CD4-positive, alpha-beta memory T cell (primary cell): ENCODE measurements around the gene NIF3L1. TPM values are rescaled to one million over a fixed set of nuclear protein-coding genes. Genes with fewer than 3 reads are reported as not detected.
A peak's percentile ranks its signal among the peaks of the same experiment; 100 is the strongest.

Experiments used
- CTCF ChIA-PET: fragments of 350-600 bp; sonication (Branson Sonifier 250); formaldehyde crosslinking; loops from one replicate; lab custom pipeline; 2021; ENCODE audit warnings: inconsistent platforms; ENCODE audit not compliant: partially characterized antibody; lab: Charles Lee
- POLR2A ChIA-PET: fragments of 350-600 bp; sonication (Branson Sonifier 250); formaldehyde crosslinking; loops from one replicate; lab custom pipeline; 2021; ENCODE audit not compliant: partially characterized antibody; lab: Charles Lee
- DNase-seq, 5 donors: peaks; one replicate each; pipeline versions ENCODE4 v3.0.0 to v3.0.0-alpha.2; 2020 to 2022; ENCODE audit warnings: mixed read lengths in 1 of 5
- H3K27ac ChIP-seq: one replicate; pipeline ENCODE4 v1.7.0; 2013; ENCODE audit warnings: low read depth, low read length
- H3K27me3 ChIP-seq: 2 replicates; pipeline ENCODE4 v1.7.0; 2013; ENCODE audit warnings: mild to moderate bottlenecking, low read length, moderate library complexity; ENCODE audit not compliant: insufficient read depth
- H3K36me3 ChIP-seq: 2 replicates; pipeline ENCODE4 v1.7.0; 2013; ENCODE audit warnings: mild to moderate bottlenecking, low read length, moderate library complexity; ENCODE audit not compliant: insufficient read depth
- H3K4me1 ChIP-seq: 2 replicates; pipeline ENCODE4 v1.7.0; 2013; ENCODE audit warnings: mild to moderate bottlenecking, low read length, moderate library complexity; ENCODE audit not compliant: insufficient read depth
- H3K4me3 ChIP-seq, 2 donors: one replicate each; pipeline ENCODE4 v1.7.0; 2013; ENCODE audit warnings: low read length in 2 of 2, mild to moderate bottlenecking in 1 of 2
- H3K9me3 ChIP-seq, 2 donors: one replicate each; pipeline ENCODE4 v1.7.0; 2013; ENCODE audit warnings: low read length in 2 of 2, control low read depth in 1 of 2; ENCODE audit not compliant: control insufficient read depth in 1 of 2
- H3K27ac Mint-ChIP-seq, 7 donors: one replicate each; pipeline ENCODE4 v1.8.0; 2020 to 2021; ENCODE audit warnings: mixed read lengths in 7 of 7, mild to moderate bottlenecking in 6 of 7, inconsistent platforms in 3 of 7, moderate library complexity in 3 of 7
- H3K27me3 Mint-ChIP-seq, 2 donors: one replicate each; pipeline ENCODE4 v1.8.0; 2020 to 2021; ENCODE audit warnings: mixed read lengths in 2 of 2
- H3K36me3 Mint-ChIP-seq, 2 donors: one replicate each; pipeline ENCODE4 v1.8.0; 2020 to 2021; ENCODE audit warnings: mixed read lengths in 2 of 2, inconsistent platforms in 1 of 2, mild to moderate bottlenecking in 1 of 2
- H3K4me1 Mint-ChIP-seq, 4 donors: one replicate each; pipeline ENCODE4 v1.8.0; 2020 to 2021; ENCODE audit warnings: mixed read lengths in 4 of 4, mild to moderate bottlenecking in 1 of 4
- H3K4me3 Mint-ChIP-seq, 8 donors: one replicate each; pipeline ENCODE4 v1.8.0; 2020 to 2021; ENCODE audit warnings: mixed read lengths in 8 of 8, mild to moderate bottlenecking in 7 of 8, moderate library complexity in 6 of 8, inconsistent platforms in 3 of 8
- H3K9me3 Mint-ChIP-seq, 8 donors: one replicate each; pipeline ENCODE4 v1.8.0; 2020 to 2021; ENCODE audit warnings: mixed read lengths in 8 of 8, mild to moderate bottlenecking in 5 of 8, inconsistent platforms in 3 of 8, moderate library complexity in 1 of 8
- intact Hi-C: fragments of 100-400 bp; cut with micrococcal nuclease; formaldehyde crosslinking; loops from one replicate; pipeline ENCODE4 v1.15.1; 2023
- polyA plus RNA-seq, 2 donors: library from polyadenylated mRNA; unstranded; fragments of 300-500 nt; fragmentation: Illumina TruSeq; gene quantifications; one replicate each; pipeline ENCODE4 v1.2.3, GENCODE V29; 2021
- total RNA-seq, 2 experiments: library from RNA; stranded (reverse); gene quantifications; one replicate each; pipeline ENCODE4 v1.2.3, GENCODE V29; 2021

The NIF3L1 gene
- total and polyA plus RNA-seq, 4 experiments from 2014 or later = 22.4 to 30.3 (median 26.5) TPM

DNA sequence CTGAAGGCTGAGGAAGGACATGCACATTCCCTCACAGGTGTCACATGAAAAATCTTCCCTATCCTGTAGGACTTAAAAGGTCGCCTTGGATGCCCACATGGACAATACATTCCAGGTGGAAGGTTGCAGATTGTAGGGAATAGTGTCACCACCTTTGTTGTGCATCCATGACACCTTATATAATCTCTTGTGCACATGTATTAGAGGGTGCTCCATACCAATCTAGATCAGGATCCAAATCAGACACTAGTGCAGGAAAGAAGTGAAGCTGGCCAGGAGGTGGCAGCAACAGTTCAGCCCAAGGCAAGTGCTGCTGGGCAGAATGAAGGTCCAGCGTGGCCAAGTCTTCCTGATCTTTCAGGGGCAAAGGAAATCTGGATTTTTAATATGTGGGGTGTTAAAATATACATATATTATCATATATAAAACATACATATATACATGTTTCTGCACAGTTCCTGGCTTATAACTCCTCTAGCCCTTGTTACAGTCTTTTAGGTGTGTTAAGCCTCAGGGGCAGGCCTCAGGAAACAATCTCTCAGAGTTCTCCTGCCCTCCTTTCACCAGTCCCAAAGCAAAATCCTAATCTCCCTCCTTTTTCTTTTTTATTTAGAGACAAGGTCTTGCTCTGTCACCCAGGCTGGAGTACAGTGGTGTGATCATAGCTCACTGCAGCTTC lies 16.6 kb downstream of the NIF3L1 start:
- Mint-ChIP-seq H3K36me3 (peaks cover 28 to 51% of the 10 kb centered on the region in 2 donors), H3K27ac (peak overlapping the region in 3 of 7 donors; percentile 44 to 55 (median 46)), H3K9me3 (no peaks in the 10 kb centered on the region), H3K27me3 (no peaks in the 10 kb centered on the region), H3K4me1 (peaks cover 6 to 7% (median 6%) of the 10 kb centered on the region in 4 donors), H3K4me3 (no peak overlapping the region)
- Histone ChIP-seq H3K27ac (no peak overlapping the region), H3K4me1 (no peaks in the 10 kb centered on the region), H3K36me3 (peaks cover 28% of the 10 kb centered on the region), H3K4me3 (no peak overlapping the region), H3K27me3 (no peaks in the 10 kb centered on the region), H3K9me3 (no peaks in the 10 kb centered on the region)
- DNase-seq = peak in 4 of 5 donors; percentile 13 to 35 (median 28)
- ChIA-PET CTCF (interaction anchor here (0.7 to 7.7 kb wide), 20 partner anchors 9 to 327 kb away, joined by 3 to 115 read pairs (median 4); partner anchors contain the start of genes CASP10, HYCC2, NIF3L1 and PPIL3), POLR2A (interaction anchor here (0.8 to 3.0 kb wide), 6 partner anchors 16 to 326 kb away, joined by 3 to 17 read pairs (median 6); partner anchors contain the start of genes CLK1, NIF3L1 and PPIL3)
- intact Hi-C loops = loop anchor here (1.0 to 10.0 kb wide), 4 partner anchors 164 to 1269 kb away; no protein-coding TSS in a partner anchor

DNA sequence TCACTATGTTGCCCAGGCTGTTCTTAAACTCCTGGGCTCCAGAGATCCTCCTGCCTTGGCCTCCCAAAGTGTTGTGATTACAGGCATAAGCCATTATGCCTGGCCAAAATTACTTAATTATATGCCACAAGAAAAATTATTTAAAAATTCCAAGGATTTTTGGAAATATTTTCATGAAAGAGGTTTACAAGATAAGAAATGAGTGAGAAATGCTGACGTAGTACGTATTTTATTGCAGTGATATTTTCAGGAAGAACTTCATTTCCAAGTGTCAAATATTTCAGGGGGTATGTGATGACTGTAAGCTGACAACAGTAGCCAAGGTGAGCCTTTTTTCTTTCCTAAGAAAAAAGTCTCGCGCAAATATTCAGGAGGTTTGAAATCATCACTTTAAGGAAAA lies 20.8 kb downstream of the NIF3L1 start:
- Mint-ChIP-seq H3K27me3 (no peaks in the 10 kb centered on the region), H3K4me1 (peaks cover 0 to 3% (median under 1%) of the 10 kb centered on the region in 4 donors), H3K36me3 (peaks cover 29 to 50% of the 10 kb centered on the region in 2 donors), H3K4me3 (no peak overlapping the region), H3K9me3 (no peaks in the 10 kb centered on the region), H3K27ac (no peak overlapping the region)
- intact Hi-C loops = loop anchor here (10.0 kb wide), 1 partner anchor 1265 kb away; no protein-coding TSS in a partner anchor
- Histone ChIP-seq H3K36me3 (peaks cover 45% of the 10 kb centered on the region), H3K27ac (no peak overlapping the region), H3K4me3 (no peak overlapping the region), H3K9me3 (no peaks in the 10 kb centered on the region), H3K4me1 (no peaks in the 10 kb centered on the region), H3K27me3 (no peaks in the 10 kb centered on the region)
- ChIA-PET POLR2A (no interaction called here), CTCF (interaction anchor here (0.7 to 1.3 kb wide), 3 partner anchors 97 to 208 kb away, joined by 3 read pairs; no protein-coding TSS in a partner anchor)
- no peak for DNase-seq

DNA sequence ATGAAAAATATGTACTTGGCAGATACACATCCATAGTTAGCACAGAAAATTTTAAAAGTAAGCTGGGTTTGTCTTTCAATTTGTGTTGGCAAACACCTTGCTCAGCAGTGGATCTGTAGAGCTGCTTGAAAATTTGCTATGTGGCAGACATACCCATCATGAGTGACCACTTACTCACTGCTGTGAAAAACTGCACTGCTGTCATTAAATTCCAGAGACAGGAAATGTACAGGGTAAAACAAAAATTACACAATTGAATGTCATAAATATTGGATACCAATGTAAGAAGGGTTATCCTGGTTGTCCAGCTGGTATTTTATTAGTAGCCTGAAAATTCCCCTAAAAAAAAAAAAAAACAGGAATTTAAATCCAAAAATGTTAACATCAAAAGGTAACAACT lies 24.5 kb downstream of the NIF3L1 start:
- no peaks in the 10 kb centered on the region for H3K27me3 Mint-ChIP-seq
- H3K36me3 Mint-ChIP-seq = peaks cover 35 to 54% of the 10 kb centered on the region in 2 donors
- Histone ChIP-seq H3K4me1 (no peaks in the 10 kb centered on the region), H3K27ac (no peak overlapping the region), H3K4me3 (no peak overlapping the region), H3K27me3 (no peaks in the 10 kb centered on the region), H3K9me3 (no peaks in the 10 kb centered on the region), H3K36me3 (peaks cover 57% of the 10 kb centered on the region)
- intact Hi-C loops = no loop called here
- no peak for DNase-seq
- H3K4me3 Mint-ChIP-seq = no peak overlapping the region
- no peaks in the 10 kb centered on the region for H3K9me3 Mint-ChIP-seq
- peak overlapping the region in 1 of 7 donors; percentile 72 for H3K27ac Mint-ChIP-seq
- ChIA-PET CTCF (interaction anchor here (1.4 to 1.7 kb wide), 2 partner anchors 157 to 269 kb away, joined by 3 to 4 read pairs; partner anchors contain the start of gene CASP10), POLR2A (no interaction called here)
- H3K4me1 Mint-ChIP-seq = no peaks in the 10 kb centered on the region

DNA sequence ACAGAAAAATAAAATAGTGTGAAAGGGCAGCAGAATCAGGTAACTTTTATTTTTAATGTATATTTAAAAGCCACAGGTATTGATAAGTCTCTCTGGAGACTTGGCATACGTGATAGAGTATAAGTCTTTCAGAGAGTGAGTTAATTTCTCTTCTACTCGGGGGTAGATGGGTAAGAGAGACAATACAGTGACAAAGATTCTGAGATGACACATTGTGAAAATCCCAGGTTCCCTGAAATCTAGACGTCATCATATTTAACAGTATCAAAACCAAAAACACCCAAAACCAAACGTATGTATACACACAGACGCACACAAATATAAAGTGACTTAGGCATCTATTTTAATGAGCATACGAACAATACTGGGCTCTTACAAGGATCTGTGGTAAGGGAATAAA lies 33.3 kb downstream of the NIF3L1 start:
- no peak overlapping the region for H3K4me3 Mint-ChIP-seq
- no peaks in the 10 kb centered on the region for H3K27me3 Mint-ChIP-seq
- peaks cover 0 to 3% (median 0%) of the 10 kb centered on the region in 4 donors for H3K4me1 Mint-ChIP-seq
- H3K4me1 ChIP-seq = no peaks in the 10 kb centered on the region
- H3K27ac ChIP-seq = no peak overlapping the region
- no peaks in the 10 kb centered on the region for H3K9me3 Mint-ChIP-seq
- intact Hi-C loops = no loop called here
- ChIA-PET POLR2A (no interaction called here), CTCF (interaction anchor here (1.0 kb wide), 1 partner anchor 9 kb away, joined by 3 read pairs; no protein-coding TSS in a partner anchor)
- H3K36me3 Mint-ChIP-seq = peaks cover 42 to 55% of the 10 kb centered on the region in 2 donors
- no peaks in the 10 kb centered on the region for H3K9me3 ChIP-seq
- H3K4me3 ChIP-seq = no peak overlapping the region
- no peak for DNase-seq
- no peaks in the 10 kb centered on the region for H3K27me3 ChIP-seq
- H3K36me3 ChIP-seq = peaks cover 36% of the 10 kb centered on the region
- H3K27ac Mint-ChIP-seq = peak overlapping the region in 5 of 7 donors; percentile 9 to 67 (median 47)

DNA sequence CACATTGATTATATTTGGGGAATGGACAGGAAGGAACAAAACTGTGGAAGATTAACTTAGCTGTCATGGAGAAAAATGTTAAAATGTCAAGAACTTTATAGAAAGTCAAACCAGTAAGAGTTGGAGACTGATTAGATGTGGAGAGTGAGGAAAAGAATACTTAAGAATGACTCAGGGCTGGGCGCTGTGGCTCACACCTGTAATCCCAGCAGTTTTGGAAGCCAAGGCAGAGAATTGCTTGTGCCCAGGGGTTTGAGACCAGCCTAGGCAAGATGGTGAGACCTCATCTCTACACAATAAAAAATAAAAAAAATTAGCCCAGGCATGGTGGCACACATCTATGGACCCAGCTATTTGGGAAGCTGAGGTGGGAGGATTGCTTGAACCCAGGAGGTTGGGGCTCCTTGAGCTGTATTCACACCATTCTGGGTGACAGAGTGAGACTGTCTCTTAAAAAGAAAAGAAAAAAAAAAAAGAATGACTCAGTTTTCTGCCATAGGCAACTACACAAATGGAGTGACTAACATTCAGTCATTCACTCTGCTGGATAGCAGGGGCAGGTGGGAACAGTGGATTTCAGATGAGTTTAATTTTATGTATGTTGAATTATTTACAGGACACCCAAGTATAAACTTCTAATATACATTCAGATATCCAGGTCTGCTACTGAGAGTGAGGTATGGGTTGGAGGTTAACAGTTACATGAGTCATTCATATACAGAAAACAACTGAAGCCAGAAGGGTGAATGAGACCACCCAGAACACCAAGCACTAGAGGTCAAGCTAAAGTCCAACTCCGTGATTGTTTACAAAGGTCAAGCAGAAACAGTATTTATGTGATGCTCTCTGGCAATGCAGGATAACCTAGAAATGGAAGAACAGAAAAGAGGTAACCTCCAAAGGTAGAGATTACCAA lies 40.4 kb downstream of the NIF3L1 start:
- intact Hi-C loops = no loop called here
- no peak overlapping the region for H3K27ac ChIP-seq
- ChIA-PET POLR2A (interaction anchor here (1.2 kb wide), 1 partner anchor 33 kb away, joined by 4 read pairs; no protein-coding TSS in a partner anchor), CTCF (interaction anchor here (1.5 kb wide), 1 partner anchor 228 kb away, joined by 3 read pairs; no protein-coding TSS in a partner anchor)
- Mint-ChIP-seq H3K36me3 (peaks cover 25 to 51% of the 10 kb centered on the region in 2 donors), H3K9me3 (no peaks in the 10 kb centered on the region), H3K4me3 (no peak overlapping the region), H3K4me1 (peaks cover 0 to 1% (median 0%) of the 10 kb centered on the region in 4 donors), H3K27ac (peak overlapping the region in 6 of 7 donors; percentile 0 to 85 (median 50)), H3K27me3 (no peaks in the 10 kb centered on the region)
- no peaks in the 10 kb centered on the region for H3K9me3 ChIP-seq
- no peaks in the 10 kb centered on the region for H3K27me3 ChIP-seq
- no peak for DNase-seq
- H3K36me3 ChIP-seq = peaks cover 21% of the 10 kb centered on the region
- H3K4me1 ChIP-seq = no peaks in the 10 kb centered on the region
- no peak overlapping the region for H3K4me3 ChIP-seq

DNA sequence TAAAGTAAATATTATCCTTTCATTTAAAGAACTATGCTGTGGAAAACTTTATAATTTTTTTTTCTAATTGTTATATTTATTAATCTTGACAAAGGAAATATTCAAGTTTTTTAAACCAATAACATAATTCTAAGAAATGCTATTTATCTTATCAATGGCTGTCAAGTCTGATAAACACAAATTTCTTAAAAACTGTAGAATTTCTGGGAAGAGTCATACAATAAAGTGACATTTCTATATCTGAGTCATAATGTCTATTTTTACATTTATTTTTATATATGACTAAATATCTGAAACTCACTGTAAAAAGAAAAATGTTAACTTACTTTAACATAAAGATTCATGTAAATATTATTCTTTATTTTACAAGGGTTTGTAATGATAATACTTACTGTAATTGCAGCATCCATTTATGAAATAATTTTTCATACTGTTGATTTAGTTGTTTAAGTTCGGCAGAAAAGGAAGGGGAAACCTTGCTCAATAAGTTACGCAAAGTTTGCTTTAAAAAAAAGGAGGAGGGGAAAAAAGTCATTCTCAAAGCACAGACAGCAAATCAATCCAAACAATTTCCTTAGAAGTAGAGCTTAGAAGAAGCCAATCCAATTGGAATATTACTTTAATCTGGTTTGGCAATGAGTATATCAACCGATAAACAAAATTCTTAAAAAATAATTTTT lies 41.9 kb downstream of the NIF3L1 start:
- no peak overlapping the region for H3K4me3 ChIP-seq
- no peak overlapping the region for H3K4me3 Mint-ChIP-seq
- ChIA-PET CTCF (interaction anchor here (1.2 kb wide), 1 partner anchor 9 kb away, joined by 3 read pairs; no protein-coding TSS in a partner anchor), POLR2A (no interaction called here)
- H3K4me1 Mint-ChIP-seq = peaks cover 0 to 1% (median 0%) of the 10 kb centered on the region in 4 donors
- H3K36me3 ChIP-seq = peaks cover 33% of the 10 kb centered on the region
- no peaks in the 10 kb centered on the region for H3K4me1 ChIP-seq
- H3K27me3 Mint-ChIP-seq = no peaks in the 10 kb centered on the region
- no peak overlapping the region for H3K27ac ChIP-seq
- intact Hi-C loops = no loop called here
- H3K27ac Mint-ChIP-seq = peak overlapping the region in 3 of 7 donors; percentile 51 to 84 (median 61)
- H3K9me3 Mint-ChIP-seq = no peaks in the 10 kb centered on the region
- no peaks in the 10 kb centered on the region for H3K27me3 ChIP-seq
- H3K9me3 ChIP-seq = no peaks in the 10 kb centered on the region
- DNase-seq = no peak
- H3K36me3 Mint-ChIP-seq = peaks cover 22 to 55% of the 10 kb centered on the region in 2 donors
